AG09309 (cell line): ENCODE data around the gene CXCL6.
A peak's percentile ranks its signal among the peaks of the same experiment; 100 is the strongest.

Experiments used
- DNase-seq: peaks from one replicate; pipeline ENCODE4 v3.0.0-alpha.2; 2010; ENCODE audit warnings: low read depth
- H3K4me3 ChIP-seq: 2 replicates; pipeline ENCODE4 v1.5.1; 2011; ENCODE audit warnings: mild to moderate bottlenecking, low read depth, low read length, moderate library complexity; ENCODE audit not compliant: control insufficient read depth
- TF ChIP-seq, protein P1 (sequence below): IDR thresholded peaks from 2 replicates; pipeline ENCODE4 v1.5.1; 2011; ENCODE audit warnings: mild to moderate bottlenecking, low read depth, low read length, inconsistent platforms; ENCODE audit not compliant: insufficient read depth, control insufficient read depth; ENCODE audit errors: missing control alignments

The CXCL6 gene

DNA sequence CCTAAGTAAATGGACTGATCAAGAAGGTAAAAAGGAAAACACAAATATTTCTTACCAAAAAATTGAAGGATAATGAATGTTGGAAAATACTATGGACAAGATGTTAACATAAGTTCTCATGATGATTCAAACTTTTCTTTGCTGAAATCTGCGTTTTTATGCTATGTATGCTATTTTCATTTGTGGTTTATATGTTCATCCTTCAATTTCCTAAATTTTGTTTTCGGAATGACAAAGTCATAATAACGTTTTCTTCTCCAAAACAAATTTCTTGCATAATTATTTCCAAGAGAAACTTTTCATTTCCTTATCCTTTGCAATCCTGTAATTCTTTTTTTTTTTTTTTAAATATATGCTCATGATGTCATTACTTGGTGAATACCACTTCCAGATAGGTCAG lies 24.4 kb downstream of the CXCL6 start:
- TF ChIP-seq, protein P1, sequence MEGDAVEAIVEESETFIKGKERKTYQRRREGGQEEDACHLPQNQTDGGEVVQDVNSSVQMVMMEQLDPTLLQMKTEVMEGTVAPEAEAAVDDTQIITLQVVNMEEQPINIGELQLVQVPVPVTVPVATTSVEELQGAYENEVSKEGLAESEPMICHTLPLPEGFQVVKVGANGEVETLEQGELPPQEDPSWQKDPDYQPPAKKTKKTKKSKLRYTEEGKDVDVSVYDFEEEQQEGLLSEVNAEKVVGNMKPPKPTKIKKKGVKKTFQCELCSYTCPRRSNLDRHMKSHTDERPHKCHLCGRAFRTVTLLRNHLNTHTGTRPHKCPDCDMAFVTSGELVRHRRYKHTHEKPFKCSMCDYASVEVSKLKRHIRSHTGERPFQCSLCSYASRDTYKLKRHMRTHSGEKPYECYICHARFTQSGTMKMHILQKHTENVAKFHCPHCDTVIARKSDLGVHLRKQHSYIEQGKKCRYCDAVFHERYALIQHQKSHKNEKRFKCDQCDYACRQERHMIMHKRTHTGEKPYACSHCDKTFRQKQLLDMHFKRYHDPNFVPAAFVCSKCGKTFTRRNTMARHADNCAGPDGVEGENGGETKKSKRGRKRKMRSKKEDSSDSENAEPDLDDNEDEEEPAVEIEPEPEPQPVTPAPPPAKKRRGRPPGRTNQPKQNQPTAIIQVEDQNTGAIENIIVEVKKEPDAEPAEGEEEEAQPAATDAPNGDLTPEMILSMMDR, result no peak
- DNase-seq, result no peak
- H3K4me3 ChIP-seq, result no peak overlapping the region

DNA sequence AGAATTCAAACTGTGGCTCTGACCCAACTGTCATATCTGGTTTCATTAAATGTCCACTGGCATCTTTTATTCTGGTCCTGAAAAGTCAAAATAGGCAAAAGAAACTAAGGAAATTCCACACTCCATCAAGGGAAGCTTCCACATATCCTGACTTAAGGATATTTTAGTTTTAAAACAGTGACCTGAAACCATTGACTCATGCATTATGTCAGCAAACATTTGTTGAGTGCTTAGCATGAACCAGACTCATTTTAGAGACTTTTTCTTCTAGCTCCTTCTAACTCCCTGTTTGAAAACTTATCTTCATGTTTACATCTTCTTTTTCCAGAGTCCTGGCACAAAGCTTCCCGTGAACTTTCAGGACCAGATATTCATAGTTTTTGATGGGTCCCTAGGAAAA lies 25.8 kb downstream of the CXCL6 start:
- no peak for DNase-seq
- TF ChIP-seq, protein P1, result no peak
- no peak overlapping the region for H3K4me3 ChIP-seq

DNA sequence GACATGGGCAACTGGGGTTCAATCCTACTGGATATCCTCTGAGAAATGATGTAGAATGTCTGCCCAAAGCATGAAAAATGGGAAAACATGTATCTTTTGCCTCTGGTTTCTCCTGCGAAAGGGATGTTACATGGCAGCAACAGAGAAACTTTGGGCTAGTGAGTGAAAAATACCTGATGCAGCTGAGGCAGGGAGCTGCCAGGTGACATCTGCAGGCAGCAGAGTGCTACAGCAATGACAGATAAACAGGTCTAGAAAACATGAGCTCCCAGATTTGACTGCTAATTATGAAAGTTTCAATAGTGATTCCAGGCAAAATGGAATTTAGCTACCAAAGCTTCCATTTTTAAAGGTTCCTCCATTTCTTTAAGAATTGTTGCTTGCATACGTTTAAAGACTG lies 27.9 kb downstream of the CXCL6 start:
- no peak for DNase-seq
- TF ChIP-seq, protein P1, result peak; percentile 34
- no peak overlapping the region for H3K4me3 ChIP-seq

DNA sequence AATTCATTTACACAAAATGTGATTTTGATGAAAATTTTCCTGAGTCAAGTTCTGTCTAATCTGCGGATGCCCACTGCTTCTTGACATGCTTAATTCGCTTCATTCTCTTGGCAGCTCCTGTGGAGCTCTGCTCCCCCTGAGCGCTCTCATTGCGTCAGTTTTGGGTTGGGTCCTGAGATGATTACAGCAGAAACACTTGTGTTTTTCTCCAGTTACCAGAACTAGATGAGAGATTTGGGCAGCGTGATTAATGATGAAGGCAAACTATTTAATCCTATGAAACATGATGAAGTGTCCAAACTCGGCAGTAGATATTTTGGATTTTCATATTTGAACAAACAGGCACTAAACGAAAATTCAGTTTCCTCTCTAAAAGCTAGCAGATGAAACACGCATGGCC lies 28.5 kb downstream of the CXCL6 start:
- H3K4me3 ChIP-seq, result no peak overlapping the region
- TF ChIP-seq, protein P1, result no peak
- no peak for DNase-seq

DNA sequence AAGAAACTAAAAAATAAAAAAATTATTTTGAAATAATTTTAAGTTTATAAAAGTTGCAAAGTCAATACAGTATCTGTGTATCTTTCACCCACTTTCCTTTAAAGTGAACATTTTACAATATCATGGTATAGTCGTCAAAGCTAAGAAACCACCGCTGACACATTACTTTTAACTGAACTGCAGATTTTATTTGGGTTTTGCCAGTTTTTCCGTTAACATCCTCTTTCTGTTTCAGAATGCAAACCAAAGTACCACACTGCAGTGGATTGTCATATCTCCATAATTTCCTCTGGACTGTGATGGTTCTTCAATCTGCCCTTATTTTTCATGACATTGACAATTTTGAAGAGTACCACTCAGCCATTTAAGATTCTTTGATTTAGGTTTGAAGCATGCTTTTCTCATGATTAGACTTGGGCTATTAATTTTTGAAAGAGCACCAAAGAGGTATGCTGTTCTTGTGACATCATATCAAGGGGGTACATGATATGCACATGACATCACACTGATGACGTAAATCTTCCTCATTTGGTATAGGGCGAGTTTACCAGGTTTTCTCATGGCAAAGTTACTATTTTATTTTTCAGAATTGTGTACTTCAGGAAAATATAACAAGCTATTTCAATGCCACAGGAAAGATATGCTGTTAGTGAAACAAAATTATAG lies 29.1 kb downstream of the CXCL6 start:
- TF ChIP-seq, protein P1, result no peak
- no peak for DNase-seq
- no peak overlapping the region for H3K4me3 ChIP-seq

DNA sequence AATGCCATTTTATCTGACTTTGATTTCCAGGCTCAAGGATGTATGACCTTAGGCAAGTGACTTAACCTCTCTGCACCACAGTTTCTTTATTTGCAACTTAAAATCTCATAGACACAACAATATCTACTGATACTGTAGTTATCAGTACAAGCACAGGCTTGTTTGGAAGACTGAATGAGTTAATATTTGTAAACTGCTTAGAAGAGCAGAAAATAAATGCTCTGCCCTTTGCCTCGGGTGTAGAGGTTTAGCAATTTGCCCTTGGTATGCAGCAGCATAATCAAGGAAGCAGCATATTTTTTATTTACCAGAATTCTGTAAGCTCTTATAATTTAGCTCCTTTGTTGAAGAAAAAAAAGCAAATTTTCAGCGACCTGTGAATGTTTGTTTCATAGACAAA lies 29.8 kb downstream of the CXCL6 start:
- no peak for DNase-seq
- TF ChIP-seq, protein P1, result no peak
- H3K4me3 ChIP-seq, result no peak overlapping the region
